Measurements from ENCODE around the gene NFE2L2.

The NFE2L2 gene

GRCh38 chr2:177258059-177258458, 6.5 kb downstream of the NFE2L2 start:
- H3K27ac ChIP-seq (ENCODE audit: insufficient read depth, low read length, poor library complexity, severe bottlenecking), result no peak overlapping the region
- no peaks in the 10 kb centered on the region for H3K9me3 ChIP-seq (ENCODE audit: control insufficient read depth, low read length)
- H3K36me3 ChIP-seq (ENCODE audit: control insufficient read depth, insufficient read depth, low read length), result peaks cover 3% of the 10 kb centered on the region
- H3K4me3 ChIP-seq (ENCODE audit: insufficient read depth, low read depth, low read length, poor library complexity, severe bottlenecking), result no peak overlapping the region
- H3K27me3 ChIP-seq (replicated peaks; ENCODE audit: control insufficient read depth, insufficient read depth, low read length, poor library complexity, severe bottlenecking), result no peaks in the 10 kb centered on the region
- DNase-seq, result no peak
- H3K4me1 ChIP-seq (ENCODE audit: control insufficient read depth, insufficient read depth, low read length, poor library complexity, severe bottlenecking), result peaks cover 40% of the 10 kb centered on the region

GRCh38 chr2:177257471-177257870, 7.1 kb downstream of the NFE2L2 start:
- Histone ChIP-seq H3K9me3 (ENCODE audit: control insufficient read depth, low read length) (no peaks in the 10 kb centered on the region), H3K4me3 (ENCODE audit: insufficient read depth, low read depth, low read length, poor library complexity, severe bottlenecking) (no peak overlapping the region), H3K27me3 (replicated peaks; ENCODE audit: control insufficient read depth, insufficient read depth, low read length, poor library complexity, severe bottlenecking) (no peaks in the 10 kb centered on the region), H3K27ac (ENCODE audit: insufficient read depth, low read length, poor library complexity, severe bottlenecking) (no peak overlapping the region), H3K36me3 (ENCODE audit: control insufficient read depth, insufficient read depth, low read length) (peaks cover 3% of the 10 kb centered on the region), H3K4me1 (ENCODE audit: control insufficient read depth, insufficient read depth, low read length, poor library complexity, severe bottlenecking) (peaks cover 44% of the 10 kb centered on the region)
- no peak for DNase-seq

DNA sequence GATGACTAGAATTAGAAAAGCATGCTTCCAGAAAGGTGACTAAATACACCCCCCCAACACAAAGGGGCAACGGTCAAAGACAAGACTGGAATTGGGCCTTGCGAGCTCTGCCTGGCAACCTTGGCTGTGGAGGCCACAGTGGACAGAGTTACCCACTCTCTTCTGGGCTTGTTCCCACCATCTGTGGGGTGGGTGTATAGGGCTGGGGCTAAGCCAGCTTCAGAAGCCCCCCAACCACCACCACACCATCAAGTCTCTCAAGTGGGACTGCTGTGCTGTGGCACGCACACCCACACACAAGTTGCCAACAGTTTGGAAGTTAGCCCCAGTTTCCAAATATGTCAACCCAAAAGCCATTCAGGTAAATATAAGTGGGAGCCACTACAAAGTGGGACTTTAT, 7.8 kb downstream of the NFE2L2 start:
- H3K9me3 ChIP-seq (ENCODE audit: control insufficient read depth, low read length), result no peaks in the 10 kb centered on the region
- no peaks in the 10 kb centered on the region for H3K27me3 ChIP-seq (replicated peaks; ENCODE audit: control insufficient read depth, insufficient read depth, low read length, poor library complexity, severe bottlenecking)
- H3K27ac ChIP-seq (ENCODE audit: insufficient read depth, low read length, poor library complexity, severe bottlenecking), result no peak overlapping the region
- DNase-seq, result no peak
- no peak overlapping the region for H3K4me3 ChIP-seq (ENCODE audit: insufficient read depth, low read depth, low read length, poor library complexity, severe bottlenecking)
- peaks cover 3% of the 10 kb centered on the region for H3K36me3 ChIP-seq (ENCODE audit: control insufficient read depth, insufficient read depth, low read length)
- peaks cover 46% of the 10 kb centered on the region for H3K4me1 ChIP-seq (ENCODE audit: control insufficient read depth, insufficient read depth, low read length, poor library complexity, severe bottlenecking)

DNA sequence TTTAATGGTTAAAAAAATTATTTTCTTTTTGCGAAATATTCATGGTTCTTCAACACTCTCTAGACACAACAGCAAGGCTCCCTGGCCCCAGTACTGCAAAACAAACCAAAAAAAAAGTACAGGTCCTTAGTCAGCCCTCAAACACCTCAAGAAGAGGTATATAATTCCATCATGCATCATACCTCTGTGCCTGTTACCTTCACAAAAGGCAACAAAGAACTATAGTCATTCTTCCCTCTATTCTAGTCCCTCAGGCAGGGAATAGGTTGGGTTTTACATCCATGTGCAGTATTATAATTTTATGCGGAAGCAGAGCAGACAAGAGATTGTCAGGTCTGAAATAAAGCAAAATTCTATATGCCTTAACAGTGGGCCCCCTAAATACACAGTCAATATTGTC, 8.5 kb downstream of the NFE2L2 start:
- no peak for DNase-seq
- Histone ChIP-seq H3K36me3 (ENCODE audit: control insufficient read depth, insufficient read depth, low read length) (peaks cover 3% of the 10 kb centered on the region), H3K9me3 (ENCODE audit: control insufficient read depth, low read length) (no peaks in the 10 kb centered on the region), H3K27ac (ENCODE audit: insufficient read depth, low read length, poor library complexity, severe bottlenecking) (no peak overlapping the region), H3K4me1 (ENCODE audit: control insufficient read depth, insufficient read depth, low read length, poor library complexity, severe bottlenecking) (peaks cover 41% of the 10 kb centered on the region), H3K27me3 (replicated peaks; ENCODE audit: control insufficient read depth, insufficient read depth, low read length, poor library complexity, severe bottlenecking) (no peaks in the 10 kb centered on the region), H3K4me3 (ENCODE audit: insufficient read depth, low read depth, low read length, poor library complexity, severe bottlenecking) (no peak overlapping the region)

GRCh38 chr2:177255227-177255601, 9.3 kb downstream of the NFE2L2 start:
- DNase-seq, result no peak
- no peak overlapping the region for H3K4me3 ChIP-seq (ENCODE audit: insufficient read depth, low read depth, low read length, poor library complexity, severe bottlenecking)
- H3K36me3 ChIP-seq (ENCODE audit: control insufficient read depth, insufficient read depth, low read length), result peaks cover 3% of the 10 kb centered on the region
- no peaks in the 10 kb centered on the region for H3K9me3 ChIP-seq (ENCODE audit: control insufficient read depth, low read length)
- H3K27me3 ChIP-seq (replicated peaks; ENCODE audit: control insufficient read depth, insufficient read depth, low read length, poor library complexity, severe bottlenecking), result no peaks in the 10 kb centered on the region
- peaks cover 41% of the 10 kb centered on the region for H3K4me1 ChIP-seq (ENCODE audit: control insufficient read depth, insufficient read depth, low read length, poor library complexity, severe bottlenecking)
- H3K27ac ChIP-seq (ENCODE audit: insufficient read depth, low read length, poor library complexity, severe bottlenecking), result no peak overlapping the region

GRCh38 chr2:177254433-177255226, 9.9 kb downstream of the NFE2L2 start:
- H3K27me3 ChIP-seq (replicated peaks; ENCODE audit: control insufficient read depth, insufficient read depth, low read length, poor library complexity, severe bottlenecking), result no peaks in the 10 kb centered on the region
- no peaks in the 10 kb centered on the region for H3K9me3 ChIP-seq (ENCODE audit: control insufficient read depth, low read length)
- no peak overlapping the region for H3K4me3 ChIP-seq (ENCODE audit: insufficient read depth, low read depth, low read length, poor library complexity, severe bottlenecking)
- peaks cover 41% of the 10 kb centered on the region for H3K4me1 ChIP-seq (ENCODE audit: control insufficient read depth, insufficient read depth, low read length, poor library complexity, severe bottlenecking)
- peaks cover 3% of the 10 kb centered on the region for H3K36me3 ChIP-seq (ENCODE audit: control insufficient read depth, insufficient read depth, low read length)
- no peak for DNase-seq
- no peak overlapping the region for H3K27ac ChIP-seq (ENCODE audit: insufficient read depth, low read length, poor library complexity, severe bottlenecking)

DNA sequence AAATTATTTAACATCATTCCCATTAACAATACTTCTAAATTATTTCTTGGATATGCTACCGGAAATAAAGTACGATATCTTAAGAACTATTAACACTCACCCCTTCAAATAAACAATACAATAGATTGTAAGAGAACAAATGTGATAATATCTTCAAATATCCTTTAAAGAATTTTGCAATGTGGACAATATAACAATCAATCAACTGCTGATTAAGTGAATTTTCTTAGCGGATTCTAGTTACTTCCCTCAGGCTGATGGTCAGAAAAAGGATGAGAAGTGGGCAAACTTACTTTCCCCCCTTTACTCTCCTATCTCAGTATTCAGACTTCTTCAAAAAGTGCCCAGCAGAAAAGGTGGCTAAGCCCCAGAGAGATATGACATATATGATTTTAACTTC, 10.8 kb downstream of the NFE2L2 start:
- Histone ChIP-seq H3K27me3 (replicated peaks; ENCODE audit: control insufficient read depth, insufficient read depth, low read length, poor library complexity, severe bottlenecking) (no peaks in the 10 kb centered on the region), H3K27ac (ENCODE audit: insufficient read depth, low read length, poor library complexity, severe bottlenecking) (no peak overlapping the region), H3K9me3 (ENCODE audit: control insufficient read depth, low read length) (no peaks in the 10 kb centered on the region), H3K36me3 (ENCODE audit: control insufficient read depth, insufficient read depth, low read length) (peaks cover 3% of the 10 kb centered on the region), H3K4me1 (ENCODE audit: control insufficient read depth, insufficient read depth, low read length, poor library complexity, severe bottlenecking) (peaks cover 41% of the 10 kb centered on the region), H3K4me3 (ENCODE audit: insufficient read depth, low read depth, low read length, poor library complexity, severe bottlenecking) (no peak overlapping the region)
- no peak for DNase-seq

DNA sequence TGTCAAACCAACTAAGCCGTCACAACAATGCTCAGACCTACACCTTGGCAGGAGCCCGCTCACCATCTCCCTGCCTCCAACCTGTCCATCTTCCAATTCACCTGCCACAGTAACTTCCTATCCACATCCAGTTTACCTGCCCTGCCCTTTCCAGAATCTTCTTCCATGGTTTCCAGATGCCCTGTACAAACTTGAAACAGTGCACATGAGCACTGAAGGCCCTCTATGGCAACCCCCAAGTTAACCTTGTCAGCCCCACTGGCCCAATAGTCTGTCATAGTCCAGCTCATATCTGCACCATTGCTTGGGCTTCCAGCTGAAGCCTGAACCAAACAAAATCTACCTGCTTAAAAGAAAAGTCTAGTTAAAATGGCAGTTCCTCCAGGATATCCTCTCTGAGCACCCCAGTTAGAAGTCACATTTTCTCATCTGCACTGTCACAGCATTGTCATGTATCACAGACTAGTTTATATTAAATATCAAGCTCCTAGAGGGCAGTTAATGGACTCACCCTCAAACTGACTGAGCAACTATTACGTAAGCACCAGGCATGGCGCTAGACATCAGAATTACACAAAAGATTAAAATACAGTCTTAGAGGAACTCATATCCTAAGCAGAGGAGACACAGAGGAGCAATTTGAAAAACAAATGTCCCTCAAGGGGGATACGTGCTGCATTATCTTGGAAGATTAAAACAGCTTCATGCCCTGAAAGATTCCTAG, 11.6 kb downstream of the NFE2L2 start:
- no peaks in the 10 kb centered on the region for H3K36me3 ChIP-seq (ENCODE audit: control insufficient read depth, insufficient read depth, low read length)
- no peaks in the 10 kb centered on the region for H3K9me3 ChIP-seq (ENCODE audit: control insufficient read depth, low read length)
- H3K4me3 ChIP-seq (ENCODE audit: insufficient read depth, low read depth, low read length, poor library complexity, severe bottlenecking), result no peak overlapping the region
- H3K27ac ChIP-seq (ENCODE audit: insufficient read depth, low read length, poor library complexity, severe bottlenecking), result peak overlapping the region; percentile 6
- DNase-seq, result no peak
- H3K4me1 ChIP-seq (ENCODE audit: control insufficient read depth, insufficient read depth, low read length, poor library complexity, severe bottlenecking), result peaks cover 41% of the 10 kb centered on the region
- no peaks in the 10 kb centered on the region for H3K27me3 ChIP-seq (replicated peaks; ENCODE audit: control insufficient read depth, insufficient read depth, low read length, poor library complexity, severe bottlenecking)

DNA sequence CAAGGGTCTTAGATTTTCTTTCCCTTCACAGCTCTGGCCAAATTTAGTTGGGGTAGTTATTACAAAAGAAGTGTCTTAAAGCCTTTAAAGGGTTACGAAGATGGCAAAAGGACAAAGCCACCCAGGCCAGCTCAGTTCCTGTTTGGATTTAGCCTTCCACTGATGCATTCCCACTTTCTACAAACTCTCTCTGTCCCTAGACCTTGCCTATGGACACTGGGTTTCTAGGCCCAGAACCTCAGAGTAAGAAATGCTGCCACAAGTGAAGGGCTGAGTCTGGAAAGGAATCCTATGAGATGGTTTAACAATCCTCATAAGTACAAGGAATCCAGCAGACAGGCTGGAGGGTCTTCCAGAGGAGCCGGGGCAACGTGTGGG, 13.4 kb downstream of the NFE2L2 start:
- Histone ChIP-seq H3K4me3 (ENCODE audit: insufficient read depth, low read depth, low read length, poor library complexity, severe bottlenecking) (no peak overlapping the region), H3K27me3 (replicated peaks; ENCODE audit: control insufficient read depth, insufficient read depth, low read length, poor library complexity, severe bottlenecking) (no peaks in the 10 kb centered on the region), H3K9me3 (ENCODE audit: control insufficient read depth, low read length) (no peaks in the 10 kb centered on the region), H3K27ac (ENCODE audit: insufficient read depth, low read length, poor library complexity, severe bottlenecking) (no peak overlapping the region), H3K4me1 (ENCODE audit: control insufficient read depth, insufficient read depth, low read length, poor library complexity, severe bottlenecking) (peaks cover 29% of the 10 kb centered on the region), H3K36me3 (ENCODE audit: control insufficient read depth, insufficient read depth, low read length) (no peaks in the 10 kb centered on the region)
- DNase-seq, result no peak

DNA sequence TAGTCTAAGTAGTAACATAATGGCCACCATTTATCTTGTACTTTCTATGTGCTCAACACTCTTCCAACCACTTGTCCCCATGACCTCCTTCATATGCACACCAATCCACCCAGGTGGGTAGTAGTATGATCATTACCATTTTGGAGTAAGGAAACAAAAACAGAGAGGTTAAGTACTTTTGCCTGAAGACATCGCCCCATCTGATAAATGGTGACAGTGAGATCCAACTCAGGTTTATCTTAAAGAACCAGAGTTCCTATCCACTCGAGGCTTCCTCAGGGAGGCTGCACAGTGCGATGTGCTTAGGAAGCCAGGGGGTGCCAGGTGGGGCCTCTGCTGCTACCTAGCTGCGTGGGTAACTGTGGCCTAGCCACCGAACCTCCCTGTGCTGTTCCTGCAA, 14.1 kb downstream of the NFE2L2 start:
- H3K27me3 ChIP-seq (replicated peaks; ENCODE audit: control insufficient read depth, insufficient read depth, low read length, poor library complexity, severe bottlenecking), result no peaks in the 10 kb centered on the region
- DNase-seq, result no peak
- H3K4me1 ChIP-seq (ENCODE audit: control insufficient read depth, insufficient read depth, low read length, poor library complexity, severe bottlenecking), result peaks cover 26% of the 10 kb centered on the region
- no peaks in the 10 kb centered on the region for H3K36me3 ChIP-seq (ENCODE audit: control insufficient read depth, insufficient read depth, low read length)
- no peak overlapping the region for H3K27ac ChIP-seq (ENCODE audit: insufficient read depth, low read length, poor library complexity, severe bottlenecking)
- H3K4me3 ChIP-seq (ENCODE audit: insufficient read depth, low read depth, low read length, poor library complexity, severe bottlenecking), result no peak overlapping the region
- no peaks in the 10 kb centered on the region for H3K9me3 ChIP-seq (ENCODE audit: control insufficient read depth, low read length)
